ENCODE results near the gene FHL3. TPM values are rescaled to one million over a fixed set of nuclear protein-coding genes. Genes with fewer than 3 reads are reported as not detected.
A peak's percentile ranks its signal among the peaks of the same experiment; 100 is the strongest.

FHL3 gene
- total and polyA plus RNA-seq, 2 experiments from 2014 or later = 28.3 to 49.0 TPM

GRCh38 chr1:38014724-38015424 lies 9.6 kb upstream of the FHL3 start:
- Mint-ChIP-seq H3K4me1 (peaks cover 8% of the 10 kb centered on the region), H3K9me3 (peaks cover 4% of the 10 kb centered on the region; the same call in 2 of the 3 replicates), H3K27ac (no peak overlapping the region), H3K4me3 (no peak overlapping the region), H3K36me3 (ENCODE audit: low read depth) (peaks cover 58% of the 10 kb centered on the region), H3K27me3 (ENCODE audit: insufficient read depth, low read depth, poor library complexity) (peaks cover 11% of the 10 kb centered on the region)
- Histone ChIP-seq H2AFZ (no peak overlapping the region), H3K27me3 (ENCODE audit: insufficient read depth) (no peaks in the 10 kb centered on the region), H3K79me2 (replicated peaks; ENCODE audit: insufficient read depth) (peaks cover 52% of the 10 kb centered on the region), H3K36me3 (ENCODE audit: insufficient read depth) (peaks cover 24% of the 10 kb centered on the region), H3K9me2 (ENCODE audit: insufficient read depth) (no peaks in the 10 kb centered on the region; the same call in 1 of the 2 replicates), H3F3A (replicated peaks; ENCODE audit: low read depth) (peaks cover 36% of the 10 kb centered on the region), H3K27ac (ENCODE audit: low read depth) (0 out of 2 replicates have a peak overlapping the region, but pooled peaks have one; percentile 52), H3K4me1 (ENCODE audit: insufficient read depth) (peaks cover 12% of the 10 kb centered on the region), H3K4me3 (no peak overlapping the region), H3K4me2 (no peak overlapping the region), H4K20me1 (replicated peaks; ENCODE audit: insufficient read depth) (peaks cover 28% of the 10 kb centered on the region)
- no peak for DNase-seq (ENCODE audit: low spot score)
- TF ChIP-seq ZNF114 (CRISPR knock-in tag; IDR thresholded peaks at IDR 0.05) (no peak), ETS1 (IDR thresholded peaks at IDR 0.05) (no peak), POLR2AphosphoS5 (IDR thresholded peaks at IDR 0.05; ENCODE audit: low read depth) (no peak), STAT1 (IDR thresholded peaks at IDR 0.05; ENCODE audit: unreplicated experiment) (no peak), ZNF331 (CRISPR knock-in tag; IDR thresholded peaks at IDR 0.05; ENCODE audit: low read depth) (no peak), CREB1 (CRISPR knock-in tag; IDR thresholded peaks at IDR 0.05; ENCODE audit: low read depth) (no peak), JUNB (IDR thresholded peaks at IDR 0.05; ENCODE audit: unreplicated experiment) (no peak), EZH2 (IDR thresholded peaks at IDR 0.05; ENCODE audit: low read depth, unreplicated experiment) (no peak), CTCF (conservative IDR thresholded peaks at IDR 0.05; ENCODE audit: low read depth in 2 of 2) (no peak), NANOG (IDR thresholded peaks at IDR 0.05; ENCODE audit: borderline replicate concordance) (no peak), EZH2phosphoT487 (IDR thresholded peaks at IDR 0.05; ENCODE audit: unreplicated experiment) (no peak)
- TF ChIP-seq, protein P1, sequence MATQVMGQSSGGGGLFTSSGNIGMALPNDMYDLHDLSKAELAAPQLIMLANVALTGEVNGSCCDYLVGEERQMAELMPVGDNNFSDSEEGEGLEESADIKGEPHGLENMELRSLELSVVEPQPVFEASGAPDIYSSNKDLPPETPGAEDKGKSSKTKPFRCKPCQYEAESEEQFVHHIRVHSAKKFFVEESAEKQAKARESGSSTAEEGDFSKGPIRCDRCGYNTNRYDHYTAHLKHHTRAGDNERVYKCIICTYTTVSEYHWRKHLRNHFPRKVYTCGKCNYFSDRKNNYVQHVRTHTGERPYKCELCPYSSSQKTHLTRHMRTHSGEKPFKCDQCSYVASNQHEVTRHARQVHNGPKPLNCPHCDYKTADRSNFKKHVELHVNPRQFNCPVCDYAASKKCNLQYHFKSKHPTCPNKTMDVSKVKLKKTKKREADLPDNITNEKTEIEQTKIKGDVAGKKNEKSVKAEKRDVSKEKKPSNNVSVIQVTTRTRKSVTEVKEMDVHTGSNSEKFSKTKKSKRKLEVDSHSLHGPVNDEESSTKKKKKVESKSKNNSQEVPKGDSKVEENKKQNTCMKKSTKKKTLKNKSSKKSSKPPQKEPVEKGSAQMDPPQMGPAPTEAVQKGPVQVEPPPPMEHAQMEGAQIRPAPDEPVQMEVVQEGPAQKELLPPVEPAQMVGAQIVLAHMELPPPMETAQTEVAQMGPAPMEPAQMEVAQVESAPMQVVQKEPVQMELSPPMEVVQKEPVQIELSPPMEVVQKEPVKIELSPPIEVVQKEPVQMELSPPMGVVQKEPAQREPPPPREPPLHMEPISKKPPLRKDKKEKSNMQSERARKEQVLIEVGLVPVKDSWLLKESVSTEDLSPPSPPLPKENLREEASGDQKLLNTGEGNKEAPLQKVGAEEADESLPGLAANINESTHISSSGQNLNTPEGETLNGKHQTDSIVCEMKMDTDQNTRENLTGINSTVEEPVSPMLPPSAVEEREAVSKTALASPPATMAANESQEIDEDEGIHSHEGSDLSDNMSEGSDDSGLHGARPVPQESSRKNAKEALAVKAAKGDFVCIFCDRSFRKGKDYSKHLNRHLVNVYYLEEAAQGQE (IDR thresholded peaks at IDR 0.05; ENCODE audit: unreplicated experiment) = no peak
- TF ChIP-seq, protein P2, sequence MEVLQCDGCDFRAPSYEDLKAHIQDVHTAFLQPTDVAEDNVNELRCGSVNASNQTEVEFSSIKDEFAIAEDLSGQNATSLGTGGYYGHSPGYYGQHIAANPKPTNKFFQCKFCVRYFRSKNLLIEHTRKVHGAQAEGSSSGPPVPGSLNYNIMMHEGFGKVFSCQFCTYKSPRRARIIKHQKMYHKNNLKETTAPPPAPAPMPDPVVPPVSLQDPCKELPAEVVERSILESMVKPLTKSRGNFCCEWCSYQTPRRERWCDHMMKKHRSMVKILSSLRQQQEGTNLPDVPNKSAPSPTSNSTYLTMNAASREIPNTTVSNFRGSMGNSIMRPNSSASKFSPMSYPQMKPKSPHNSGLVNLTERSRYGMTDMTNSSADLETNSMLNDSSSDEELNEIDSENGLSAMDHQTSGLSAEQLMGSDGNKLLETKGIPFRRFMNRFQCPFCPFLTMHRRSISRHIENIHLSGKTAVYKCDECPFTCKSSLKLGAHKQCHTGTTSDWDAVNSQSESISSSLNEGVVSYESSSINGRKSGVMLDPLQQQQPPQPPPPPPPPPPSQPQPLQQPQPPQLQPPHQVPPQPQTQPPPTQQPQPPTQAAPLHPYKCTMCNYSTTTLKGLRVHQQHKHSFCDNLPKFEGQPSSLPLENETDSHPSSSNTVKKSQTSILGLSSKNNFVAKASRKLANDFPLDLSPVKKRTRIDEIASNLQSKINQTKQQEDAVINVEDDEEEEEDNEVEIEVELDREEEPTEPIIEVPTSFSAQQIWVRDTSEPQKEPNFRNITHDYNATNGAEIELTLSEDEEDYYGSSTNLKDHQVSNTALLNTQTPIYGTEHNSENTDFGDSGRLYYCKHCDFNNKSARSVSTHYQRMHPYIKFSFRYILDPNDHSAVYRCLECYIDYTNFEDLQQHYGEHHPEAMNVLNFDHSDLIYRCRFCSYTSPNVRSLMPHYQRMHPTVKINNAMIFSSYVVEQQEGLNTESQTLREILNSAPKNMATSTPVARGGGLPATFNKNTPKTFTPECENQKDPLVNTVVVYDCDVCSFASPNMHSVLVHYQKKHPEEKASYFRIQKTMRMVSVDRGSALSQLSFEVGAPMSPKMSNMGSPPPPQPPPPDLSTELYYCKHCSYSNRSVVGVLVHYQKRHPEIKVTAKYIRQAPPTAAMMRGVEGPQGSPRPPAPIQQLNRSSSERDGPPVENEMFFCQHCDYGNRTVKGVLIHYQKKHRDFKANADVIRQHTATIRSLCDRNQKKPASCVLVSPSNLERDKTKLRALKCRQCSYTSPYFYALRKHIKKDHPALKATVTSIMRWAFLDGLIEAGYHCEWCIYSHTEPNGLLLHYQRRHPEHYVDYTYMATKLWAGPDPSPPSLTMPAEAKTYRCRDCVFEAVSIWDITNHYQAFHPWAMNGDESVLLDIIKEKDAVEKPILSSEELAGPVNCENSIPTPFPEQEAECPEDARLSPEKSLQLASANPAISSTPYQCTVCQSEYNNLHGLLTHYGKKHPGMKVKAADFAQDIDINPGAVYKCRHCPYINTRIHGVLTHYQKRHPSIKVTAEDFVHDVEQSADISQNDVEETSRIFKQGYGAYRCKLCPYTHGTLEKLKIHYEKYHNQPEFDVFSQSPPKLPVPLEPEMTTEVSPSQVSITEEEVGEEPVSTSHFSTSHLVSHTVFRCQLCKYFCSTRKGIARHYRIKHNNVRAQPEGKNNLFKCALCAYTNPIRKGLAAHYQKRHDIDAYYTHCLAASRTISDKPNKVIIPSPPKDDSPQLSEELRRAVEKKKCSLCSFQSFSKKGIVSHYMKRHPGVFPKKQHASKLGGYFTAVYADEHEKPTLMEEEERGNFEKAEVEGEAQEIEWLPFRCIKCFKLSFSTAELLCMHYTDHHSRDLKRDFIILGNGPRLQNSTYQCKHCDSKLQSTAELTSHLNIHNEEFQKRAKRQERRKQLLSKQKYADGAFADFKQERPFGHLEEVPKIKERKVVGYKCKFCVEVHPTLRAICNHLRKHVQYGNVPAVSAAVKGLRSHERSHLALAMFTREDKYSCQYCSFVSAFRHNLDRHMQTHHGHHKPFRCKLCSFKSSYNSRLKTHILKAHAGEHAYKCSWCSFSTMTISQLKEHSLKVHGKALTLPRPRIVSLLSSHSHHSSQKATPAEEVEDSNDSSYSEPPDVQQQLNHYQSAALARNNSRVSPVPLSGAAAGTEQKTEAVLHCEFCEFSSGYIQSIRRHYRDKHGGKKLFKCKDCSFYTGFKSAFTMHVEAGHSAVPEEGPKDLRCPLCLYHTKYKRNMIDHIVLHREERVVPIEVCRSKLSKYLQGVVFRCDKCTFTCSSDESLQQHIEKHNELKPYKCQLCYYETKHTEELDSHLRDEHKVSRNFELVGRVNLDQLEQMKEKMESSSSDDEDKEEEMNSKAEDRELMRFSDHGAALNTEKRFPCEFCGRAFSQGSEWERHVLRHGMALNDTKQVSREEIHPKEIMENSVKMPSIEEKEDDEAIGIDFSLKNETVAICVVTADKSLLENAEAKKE (CRISPR knock-in tag; IDR thresholded peaks at IDR 0.05) = no peak
- no peak for ATAC-seq

Measured in GM23338 (cell line).